GM12892 (cell line): Measurements from ENCODE around the gene C2CD3.

Experiments
- POLR2A ChIP-seq: IDR thresholded peaks from 2 replicates; pipeline ENCODE4 v1.6.1; 2011; ENCODE audit warnings: low read depth, low read length, control low read depth
- POLR2AphosphoS5 ChIP-seq: IDR thresholded peaks from 2 replicates; pipeline ENCODE4 v1.6.1; 2011; ENCODE audit warnings: low read depth, low read length, control low read depth

- TF ChIP-seq POLR2A (no peak), POLR2AphosphoS5 (no peak)
Measured at GRCh38 chr11:74112877-74113276, 57.9 kb downstream of the C2CD3 start.
